OCI-LY7 (cell line): ENCODE data around the gene DBNL.

ENCODE experiments used
- CTCF ChIP-seq: fragments of 200-600 bp; sonication (generic); conservative IDR thresholded peaks from 2 replicates; pipeline ENCODE4 v1.5.1; 2014; ENCODE audit warnings: mild to moderate bottlenecking, antibody characterized with exemption, low read length, moderate library complexity, mixed read lengths
- EZH2phosphoT487 ChIP-seq: fragments of 200-600 bp; sonication (generic); IDR thresholded peaks from 2 replicates; pipeline ENCODE4 v1.6.1; 2018; ENCODE audit warnings: low read depth, borderline replicate concordance, mild to moderate bottlenecking, mixed run types, antibody characterized with exemption, low read length, moderate library complexity, mixed read lengths

GRCh38 chr7:44079331-44080021 lies 35.0 kb downstream of the DBNL start:
- TF ChIP-seq CTCF: no peak
- no peak for TF ChIP-seq EZH2phosphoT487
